ENCODE measurements around the gene SLIT3.

SLIT3 gene

DNA sequence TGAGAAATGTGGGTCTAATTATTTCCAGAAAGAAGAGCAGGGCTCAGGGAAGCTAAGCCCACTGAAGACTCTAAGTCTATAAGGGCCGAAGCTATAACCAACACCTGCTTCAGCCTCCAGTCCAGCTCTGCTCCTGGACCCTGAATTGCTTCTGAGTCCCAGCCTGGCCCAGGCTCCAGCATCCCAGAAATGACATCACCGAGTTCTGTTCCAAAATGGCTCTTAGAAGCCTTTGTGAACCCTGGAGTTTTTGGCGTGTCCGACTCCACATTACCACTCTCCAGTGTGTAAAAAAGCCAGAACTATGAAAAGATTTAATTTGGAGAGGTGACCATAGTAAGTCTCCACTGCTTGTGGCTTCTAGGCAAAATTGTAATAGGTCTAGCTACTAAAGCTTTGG, 289.9 kb downstream of the SLIT3 start:
- Histone ChIP-seq H3K9ac (ENCODE audit: low read length) (no peak overlapping the region), H3K79me2 (ENCODE audit: insufficient read depth, low read length) (no peaks in the 10 kb centered on the region), H3K4me3 (ENCODE audit: insufficient read depth, low read length, poor library complexity, severe bottlenecking) (no peak overlapping the region), H3F3A (ENCODE audit: insufficient read depth) (no peaks in the 10 kb centered on the region), H3K9me2 (replicated peaks; ENCODE audit: insufficient read depth, low read length) (no peaks in the 10 kb centered on the region), H3K27ac (ENCODE audit: low read depth, low read length) (no peak overlapping the region), H3K36me3 (ENCODE audit: low read length) (no peaks in the 10 kb centered on the region), H3K4me2 (ENCODE audit: low read depth, low read length, poor library complexity, severe bottlenecking) (no peak overlapping the region), H3K27me3 (ENCODE audit: low read length) (no peaks in the 10 kb centered on the region), H2AFZ (ENCODE audit: low read depth, low read length, severe bottlenecking) (no peak overlapping the region), H4K20me1 (ENCODE audit: low read depth, low read length) (no peaks in the 10 kb centered on the region), H3K9me3 (ENCODE audit: insufficient read depth, low read length) (no peaks in the 10 kb centered on the region)
- TF ChIP-seq EZH2phosphoT487 (conservative IDR thresholded peaks at IDR 0.05; ENCODE audit: low read length), result no peak
- no peak for TF ChIP-seq CTCF (IDR thresholded peaks at IDR 0.05; ENCODE audit: insufficient read depth, low read length, poor library complexity, severe bottlenecking)

DNA sequence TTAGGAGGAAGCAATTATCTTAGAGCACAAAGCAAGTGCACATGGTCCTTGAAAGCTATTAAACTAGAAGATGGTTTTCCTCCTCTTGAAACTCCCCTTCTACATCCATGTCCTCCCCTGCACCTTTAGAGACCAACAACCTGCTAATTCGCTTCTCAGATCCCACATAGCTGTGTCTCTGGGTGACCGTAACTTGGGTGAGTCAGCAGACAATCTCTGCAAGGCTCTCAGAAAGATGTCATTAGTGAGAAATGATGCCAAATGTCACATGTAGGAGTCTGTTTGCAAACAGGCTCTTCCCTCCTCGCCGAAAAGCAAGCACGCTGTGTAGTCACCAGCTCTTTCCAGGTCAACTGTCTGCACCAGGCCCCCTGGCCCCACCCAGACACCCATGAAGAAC, 291.8 kb downstream of the SLIT3 start:
- no peaks in the 10 kb centered on the region for H3K27me3 ChIP-seq (ENCODE audit: low read length)
- H3F3A ChIP-seq (ENCODE audit: insufficient read depth), result no peaks in the 10 kb centered on the region
- H3K4me2 ChIP-seq (ENCODE audit: low read depth, low read length, poor library complexity, severe bottlenecking), result no peak overlapping the region
- TF ChIP-seq CTCF (IDR thresholded peaks at IDR 0.05; ENCODE audit: insufficient read depth, low read length, poor library complexity, severe bottlenecking) (no peak), EZH2phosphoT487 (conservative IDR thresholded peaks at IDR 0.05; ENCODE audit: low read length) (no peak)
- no peak overlapping the region for H2AFZ ChIP-seq (ENCODE audit: low read depth, low read length, severe bottlenecking)
- no peaks in the 10 kb centered on the region for H3K9me2 ChIP-seq (replicated peaks; ENCODE audit: insufficient read depth, low read length)
- H3K36me3 ChIP-seq (ENCODE audit: low read length), result no peaks in the 10 kb centered on the region
- no peaks in the 10 kb centered on the region for H4K20me1 ChIP-seq (ENCODE audit: low read depth, low read length)
- H3K79me2 ChIP-seq (ENCODE audit: insufficient read depth, low read length), result no peaks in the 10 kb centered on the region
- no peak overlapping the region for H3K27ac ChIP-seq (ENCODE audit: low read depth, low read length)
- H3K9ac ChIP-seq (ENCODE audit: low read length), result no peak overlapping the region
- no peak overlapping the region for H3K4me3 ChIP-seq (ENCODE audit: insufficient read depth, low read length, poor library complexity, severe bottlenecking)
- no peaks in the 10 kb centered on the region for H3K9me3 ChIP-seq (ENCODE audit: insufficient read depth, low read length)

DNA sequence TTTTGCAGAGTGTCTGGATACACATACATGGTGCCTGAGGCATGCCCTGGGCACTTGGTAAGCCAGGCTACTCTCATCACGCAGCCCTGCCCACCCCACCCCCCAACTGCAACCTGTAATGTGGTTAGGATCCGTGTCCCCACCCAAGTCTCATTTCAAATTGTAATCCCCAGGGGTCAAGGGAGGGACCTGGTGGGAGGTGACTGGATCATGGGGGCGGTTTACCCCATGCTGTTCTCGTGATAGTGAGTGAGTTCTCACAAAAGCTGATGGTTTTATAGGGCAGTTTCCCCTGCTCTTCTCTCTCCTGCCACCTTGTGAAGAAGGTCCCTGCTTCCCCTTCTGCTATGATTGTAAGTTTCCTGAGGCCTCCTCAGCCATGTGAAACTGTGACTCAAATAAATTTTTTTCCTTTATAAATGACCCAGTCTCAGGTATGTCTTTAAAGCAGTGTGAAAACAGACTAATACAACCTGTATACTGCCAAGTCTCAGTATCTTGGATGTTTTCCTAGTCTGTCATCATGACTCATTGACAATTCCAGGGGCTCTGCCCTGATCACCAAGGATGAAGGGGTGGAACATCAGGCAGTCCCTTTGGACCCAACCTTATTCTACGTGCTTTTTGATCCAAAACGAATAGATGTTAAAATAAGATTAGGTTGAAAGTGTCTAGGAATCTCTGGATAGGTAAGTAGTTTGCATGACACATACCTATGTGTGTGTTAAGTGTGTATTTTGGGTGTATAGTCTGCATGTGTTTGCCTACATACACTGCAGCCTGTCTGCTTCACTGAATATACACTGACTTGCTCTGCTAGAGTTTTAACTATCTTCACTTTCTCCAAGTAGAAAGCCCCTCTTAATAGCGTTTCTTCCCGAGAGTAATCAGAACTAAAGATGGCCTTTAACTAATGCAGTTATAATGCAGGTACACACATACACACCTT, 293.8 kb downstream of the SLIT3 start:
- H3K4me3 ChIP-seq (ENCODE audit: insufficient read depth, low read length, poor library complexity, severe bottlenecking), result no peak overlapping the region
- no peaks in the 10 kb centered on the region for H3K9me2 ChIP-seq (replicated peaks; ENCODE audit: insufficient read depth, low read length)
- no peak overlapping the region for H2AFZ ChIP-seq (ENCODE audit: low read depth, low read length, severe bottlenecking)
- no peaks in the 10 kb centered on the region for H3K27me3 ChIP-seq (ENCODE audit: low read length)
- no peak overlapping the region for H3K27ac ChIP-seq (ENCODE audit: low read depth, low read length)
- H3K79me2 ChIP-seq (ENCODE audit: insufficient read depth, low read length), result no peaks in the 10 kb centered on the region
- no peaks in the 10 kb centered on the region for H3K9me3 ChIP-seq (ENCODE audit: insufficient read depth, low read length)
- TF ChIP-seq EZH2phosphoT487 (conservative IDR thresholded peaks at IDR 0.05; ENCODE audit: low read length) (no peak), CTCF (IDR thresholded peaks at IDR 0.05; ENCODE audit: insufficient read depth, low read length, poor library complexity, severe bottlenecking) (no peak)
- no peaks in the 10 kb centered on the region for H3F3A ChIP-seq (ENCODE audit: insufficient read depth)
- H3K36me3 ChIP-seq (ENCODE audit: low read length), result no peaks in the 10 kb centered on the region
- H4K20me1 ChIP-seq (ENCODE audit: low read depth, low read length), result no peaks in the 10 kb centered on the region
- H3K4me2 ChIP-seq (ENCODE audit: low read depth, low read length, poor library complexity, severe bottlenecking), result no peak overlapping the region
- no peak overlapping the region for H3K9ac ChIP-seq (ENCODE audit: low read length)

All from SU-DHL-6 (cell line).